Neural cell (in vitro differentiated cells): Measurements from ENCODE around the gene NMT1.

Source experiments
- CTCF ChIP-seq: fragments of 450-650 bp; IDR thresholded peaks from 2 replicates; pipeline ENCODE4 v1.5.1; 2014; ENCODE audit warnings: antibody characterized with exemption, mild to moderate bottlenecking, moderate library complexity; ENCODE audit not compliant: poor library complexity, severe bottlenecking
- RAD21 ChIP-seq: fragments of 450-650 bp; conservative IDR thresholded peaks from 2 replicates; pipeline ENCODE4 v1.6.1; 2014; ENCODE audit warnings: antibody characterized with exemption, mild to moderate bottlenecking, moderate library complexity
- TAF1 ChIP-seq: IDR thresholded peaks from 2 replicates; pipeline ENCODE4 v1.6.1; 2012; ENCODE audit warnings: low read depth

GRCh38 chr17:45118691-45119090 lies 57.6 kb downstream of the NMT1 start:
- no peak for TF ChIP-seq CTCF
- TF ChIP-seq RAD21 = no peak
- TF ChIP-seq TAF1 = no peak
